ENCODE measurements around the gene SETD9. TPM values are rescaled to one million over a fixed set of nuclear protein-coding genes. Genes with fewer than 3 reads are reported as not detected.

SETD9 gene
- total RNA-seq, 4 donors from 2014 or later = 6.2 to 23.8 (median 8.7) TPM

DNA sequence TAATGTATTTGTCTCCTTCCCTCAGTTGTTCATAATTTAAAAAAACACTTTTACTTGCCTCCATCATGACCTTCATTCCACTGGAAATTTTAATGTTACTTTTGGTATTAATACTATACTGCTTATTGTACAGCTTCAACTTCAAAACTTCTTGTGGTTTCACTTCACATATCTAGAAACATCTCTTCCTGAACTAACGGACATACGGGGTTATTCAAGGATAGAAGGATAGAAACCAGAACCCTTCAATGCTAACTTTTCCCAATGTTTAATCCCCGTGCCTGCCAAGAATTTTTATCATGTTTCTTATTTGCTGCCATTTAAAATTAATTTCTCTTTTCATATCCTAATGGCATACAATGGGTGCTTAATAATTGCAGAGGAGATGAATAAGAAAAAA is 36.3 kb upstream of the SETD9 start:
- H3K27me3 ChIP-seq = no peaks in the 10 kb centered on the region
- peaks cover 0 to 98% (median 4%) of the 10 kb centered on the region in 3 donors for H3K36me3 ChIP-seq
- H3K9me3 ChIP-seq = no peaks in the 10 kb centered on the region
- H3K4me1 ChIP-seq = no peaks in the 10 kb centered on the region
- 50 to 79% methylated on average over 3 of the region's 3 CpGs for WGBS, 2 donors
- DNase-seq = no peak
- no peak overlapping the region for H3K4me3 ChIP-seq
- H3K27ac ChIP-seq = no peak overlapping the region
- TF ChIP-seq CTCF (IDR thresholded peaks at IDR 0.05) (no peak), POLR2A (IDR thresholded peaks at IDR 0.05) (no peak)
- intact Hi-C loops (cut with DNase I) = no loop called here

DNA sequence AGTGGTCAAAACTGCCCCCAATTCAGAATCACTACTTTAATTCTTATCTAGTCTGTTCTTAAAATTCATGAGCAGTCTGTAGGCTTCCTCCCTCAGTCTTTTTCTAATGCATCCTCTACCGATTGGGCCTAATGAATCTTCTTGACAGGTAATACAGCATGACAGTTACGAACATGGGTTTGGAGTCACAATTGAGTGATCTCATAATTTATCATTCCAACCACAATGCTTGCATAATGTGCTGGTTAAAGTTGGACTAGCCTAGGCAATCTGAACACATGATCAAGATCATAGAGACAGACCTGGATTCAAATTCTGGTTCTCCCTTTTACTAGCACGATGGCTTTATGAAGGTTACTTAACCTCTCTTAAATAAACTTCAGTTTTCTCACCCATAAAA is 33.1 kb upstream of the SETD9 start:
- Histone ChIP-seq H3K4me1 (no peaks in the 10 kb centered on the region), H3K4me3 (no peak overlapping the region), H3K9me3 (no peaks in the 10 kb centered on the region), H3K27ac (no peak overlapping the region), H3K36me3 (peaks cover 5 to 98% (median 8%) of the 10 kb centered on the region in 3 donors), H3K27me3 (no peaks in the 10 kb centered on the region)
- TF ChIP-seq POLR2A (IDR thresholded peaks at IDR 0.05) (no peak), CTCF (IDR thresholded peaks at IDR 0.05) (no peak)
- 39 to 55% methylated on average over 3 of the region's 3 CpGs for WGBS, 2 donors
- no peak for DNase-seq
- intact Hi-C loops (cut with DNase I) = no loop called here

DNA sequence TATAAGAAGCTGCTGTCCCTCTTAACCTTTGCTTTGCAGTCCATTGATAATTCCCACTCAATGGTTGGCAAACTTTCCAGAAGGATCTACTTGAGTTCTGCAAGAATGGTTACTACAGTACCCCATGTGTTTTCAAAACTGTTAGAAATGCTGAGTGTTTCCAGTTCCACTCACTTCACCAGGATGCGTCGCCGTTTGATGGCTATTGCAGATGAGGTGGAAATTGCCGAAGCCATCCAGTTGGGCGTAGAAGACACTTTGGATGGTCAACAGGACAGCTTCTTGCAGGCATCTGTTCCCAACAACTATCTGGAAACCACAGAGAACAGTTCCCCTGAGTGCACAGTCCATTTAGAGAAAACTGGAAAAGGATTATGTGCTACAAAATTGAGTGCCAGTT is 27.8 kb upstream of the SETD9 start:
- Histone ChIP-seq H3K27me3 (no peaks in the 10 kb centered on the region), H3K4me1 (no peaks in the 10 kb centered on the region), H3K36me3 (peaks cover 35 to 99% (median 36%) of the 10 kb centered on the region in 3 donors), H3K9me3 (no peaks in the 10 kb centered on the region), H3K27ac (no peak overlapping the region), H3K4me3 (no peak overlapping the region)
- 94% methylated on average over 3 to 5 of the region's 5 CpGs for WGBS, 2 donors
- DNase-seq = no peak
- intact Hi-C loops (cut with DNase I) = no loop called here
- TF ChIP-seq POLR2A (IDR thresholded peaks at IDR 0.05) (no peak), CTCF (IDR thresholded peaks at IDR 0.05) (no peak)

DNA sequence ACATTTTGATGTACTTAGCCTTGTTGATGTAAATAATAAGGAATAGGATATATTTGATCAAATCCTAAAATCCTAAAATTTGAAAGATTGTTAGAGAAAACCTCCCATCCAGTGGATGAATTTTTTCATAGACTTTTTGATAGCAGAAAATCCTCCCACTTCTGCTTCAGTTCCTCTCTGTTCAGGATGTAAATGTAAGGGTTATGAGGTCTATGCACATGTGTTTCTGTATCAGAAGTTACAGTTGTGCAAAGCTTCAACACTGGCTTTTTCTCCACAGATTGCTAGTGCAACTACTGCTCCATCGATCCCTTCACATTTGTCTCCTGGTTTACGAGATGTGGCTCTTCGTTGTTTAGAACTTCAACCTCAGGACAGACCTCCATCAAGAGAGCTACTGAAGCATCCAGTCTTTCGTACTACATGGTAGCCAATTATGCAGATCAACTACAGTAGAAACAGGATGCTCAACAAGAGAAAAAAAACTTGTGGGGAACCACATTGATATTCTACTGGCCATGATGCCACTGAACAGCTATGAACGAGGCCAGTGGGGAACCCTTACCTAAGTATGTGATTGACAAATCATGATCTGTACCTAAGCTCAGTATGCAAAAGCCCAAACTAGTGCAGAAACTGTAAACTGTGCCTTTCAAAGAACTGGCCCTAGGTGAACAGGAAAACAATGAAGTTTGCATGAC is 16.0 kb upstream of the SETD9 start:
- intact Hi-C loops (cut with DNase I) = no loop called here

DNA sequence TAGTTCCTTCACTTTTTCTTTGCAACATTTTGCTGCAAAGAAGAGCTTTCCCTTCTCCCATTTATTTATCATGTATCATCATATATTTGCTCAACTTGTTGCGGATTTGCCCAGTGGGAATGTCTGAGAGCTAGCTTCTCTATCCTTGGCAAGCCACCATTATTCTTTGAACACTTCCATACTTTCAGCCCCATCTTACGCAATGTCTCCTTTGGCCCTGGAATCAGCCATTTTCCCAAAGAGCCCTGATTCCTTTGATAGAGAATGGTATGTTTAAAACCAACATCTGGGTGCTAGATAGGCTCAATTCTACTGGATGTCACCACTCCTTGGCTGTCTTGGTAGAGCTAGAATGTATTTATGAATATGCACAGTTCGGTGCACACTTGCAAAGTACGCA is 12.6 kb upstream of the SETD9 start:
- no peak for TF ChIP-seq CTCF (IDR thresholded peaks at IDR 0.05)
- TF ChIP-seq POLR2A (IDR thresholded peaks at IDR 0.05) = no peak
- 93 to 99% methylated on average over 4 of the region's 4 CpGs for WGBS, 2 donors
- H3K36me3 ChIP-seq = peaks cover 0 to 55% (median 4%) of the 10 kb centered on the region in 3 donors
- H3K9me3 ChIP-seq = no peaks in the 10 kb centered on the region
- H3K27me3 ChIP-seq = no peaks in the 10 kb centered on the region
- H3K4me3 ChIP-seq = no peak overlapping the region
- peaks cover 0 to 5% (median 0%) of the 10 kb centered on the region in 3 donors for H3K4me1 ChIP-seq
- DNase-seq = no peak
- intact Hi-C loops (cut with DNase I) = no loop called here
- no peak overlapping the region for H3K27ac ChIP-seq

More for the DNA sequence above, 16.0 kb upstream of the SETD9 start:
- no peaks in the 10 kb centered on the region for H3K9me3 ChIP-seq
- H3K27me3 ChIP-seq = no peaks in the 10 kb centered on the region
- no peak for TF ChIP-seq POLR2A (IDR thresholded peaks at IDR 0.05)
- no peak overlapping the region for H3K27ac ChIP-seq
- H3K4me1 ChIP-seq = peaks cover 0 to 4% (median 0%) of the 10 kb centered on the region in 3 donors
- WGBS, 2 donors = 91 to 96% methylated on average over 5 of the region's 5 CpGs
- no peak overlapping the region for H3K4me3 ChIP-seq
- no peak for DNase-seq
- H3K36me3 ChIP-seq = peaks cover 0 to 88% (median 4%) of the 10 kb centered on the region in 3 donors

All from esophagus squamous epithelium (tissue), 5 donors.